OCI-LY1 (cell line): ENCODE results near the gene ALDH6A1.
A peak's percentile ranks its signal among the peaks of the same experiment; 100 is the strongest.

Experiments used
- H2AFZ ChIP-seq: fragments of 200-600 bp; sonication (generic), shearing (Covaris generic); 2 replicates; pipeline ENCODE4 v1.6.0; 2014; ENCODE audit warnings: antibody characterized with exemption, mild to moderate bottlenecking, low read length
- H3F3A ChIP-seq: fragments of 200-600 bp; sonication (generic), shearing (Covaris generic); 2 replicates; pipeline ENCODE4 v1.6.0; 2014; ENCODE audit warnings: mild to moderate bottlenecking, antibody characterized with exemption, low read length, moderate library complexity; ENCODE audit not compliant: insufficient read depth
- H3K27ac ChIP-seq: fragments of 200-600 bp; sonication (generic); 2 replicates; pipeline ENCODE4 v1.5.1; 2014; ENCODE audit warnings: low read length, mixed run types, mild to moderate bottlenecking, low read depth; ENCODE audit not compliant: poor library complexity, severe bottlenecking
- H3K27me3 ChIP-seq: fragments of 200-600 bp; sonication (generic); 2 replicates; pipeline ENCODE4 v1.6.0; 2014; ENCODE audit warnings: antibody characterized with exemption, mild to moderate bottlenecking, low read length, moderate library complexity; ENCODE audit not compliant: insufficient read depth
- H3K36me3 ChIP-seq: fragments of 200-600 bp; sonication (generic); 2 replicates; pipeline ENCODE4 v1.6.1; 2014; ENCODE audit warnings: mild to moderate bottlenecking, antibody characterized with exemption, low read length, moderate library complexity, mixed read lengths; ENCODE audit not compliant: insufficient read depth
- H3K4me1 ChIP-seq: fragments of 200-600 bp; sonication (generic); 2 replicates; pipeline ENCODE4 v1.5.1; 2014; ENCODE audit warnings: mild to moderate bottlenecking, low read length, moderate library complexity; ENCODE audit not compliant: insufficient read depth, severe bottlenecking
- H3K4me2 ChIP-seq: fragments of 200-600 bp; sonication (generic), shearing (Covaris generic); 2 replicates; pipeline ENCODE4 v1.6.1; 2014; ENCODE audit warnings: low read length
- H3K4me3 ChIP-seq: fragments of 200-600 bp; sonication (generic); 2 replicates; pipeline ENCODE4 v1.5.1; 2014; ENCODE audit warnings: low read length, low read depth, mild to moderate bottlenecking, mixed read lengths; ENCODE audit not compliant: poor library complexity, severe bottlenecking
- H3K79me2 ChIP-seq: fragments of 200-600 bp; shearing (Covaris generic); 2 replicates; pipeline ENCODE4 v1.6.1; 2016; ENCODE audit warnings: mixed run types, low read length, mixed read lengths; ENCODE audit not compliant: insufficient read depth
- H3K9ac ChIP-seq: fragments of 200-600 bp; sonication (generic), shearing (Covaris generic); 2 replicates; pipeline ENCODE4 v1.6.1; 2014; ENCODE audit warnings: mild to moderate bottlenecking, low read length, mixed read lengths
- H3K9me2 ChIP-seq: fragments of 200-600 bp; sonication (generic), shearing (Covaris generic); 2 replicates; pipeline ENCODE4 v1.6.1; 2014; ENCODE audit warnings: low read depth, mild to moderate bottlenecking, low read length, mixed read lengths
- H3K9me3 ChIP-seq: fragments of 200-600 bp; shearing (Covaris generic); 2 replicates; pipeline ENCODE4 v1.6.1; 2014; ENCODE audit warnings: low read length, mixed read lengths
- H4K20me1 ChIP-seq: fragments of 200-600 bp; sonication (generic), shearing (Covaris generic); 2 replicates; pipeline ENCODE4 v1.6.0; 2016; ENCODE audit warnings: mild to moderate bottlenecking, low read length; ENCODE audit not compliant: insufficient read depth
- EZH2 ChIP-seq: fragments of 200-600 bp; sonication (generic), shearing (Covaris generic); IDR thresholded peaks from 2 replicates; pipeline ENCODE4 v1.8.0; 2017; ENCODE audit warnings: borderline replicate concordance, mixed run types, mild to moderate bottlenecking, antibody characterized with exemption, low read length, moderate library complexity, mixed read lengths
- TF ChIP-seq, protein P1 (sequence below): fragments of 200-600 bp; sonication (generic), shearing (Covaris generic); IDR thresholded peaks from 2 replicates; pipeline ENCODE4 v1.5.1; 2017; ENCODE audit warnings: mild to moderate bottlenecking, antibody characterized with exemption, low read length, moderate library complexity, mixed read lengths

Gene ALDH6A1

DNA sequence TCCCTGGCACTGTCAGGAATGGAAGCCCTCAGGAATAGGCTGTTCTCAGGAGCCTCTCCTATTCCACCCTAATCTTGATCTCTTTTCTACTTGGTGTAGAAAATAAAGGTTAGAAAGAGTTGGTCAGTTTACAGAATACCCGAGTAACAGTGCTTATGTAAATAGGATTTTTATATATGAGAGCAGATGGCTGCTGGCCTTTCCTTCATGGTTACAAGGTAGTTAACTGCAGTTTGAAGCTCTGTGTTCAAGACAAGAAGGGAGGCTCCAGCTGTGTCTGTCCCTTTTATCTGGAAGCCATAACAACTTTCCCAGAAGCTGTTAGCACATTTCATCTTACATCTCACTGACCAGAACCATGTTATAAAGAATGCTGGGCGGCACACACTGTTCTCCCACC lies 42.0 kb downstream of the ALDH6A1 start:
- Histone ChIP-seq H2AFZ (no peak overlapping the region), H3K4me2 (no peak overlapping the region), H4K20me1 (no peaks in the 10 kb centered on the region), H3F3A (no peaks in the 10 kb centered on the region), H3K27ac (no peak overlapping the region), H3K27me3 (no peaks in the 10 kb centered on the region), H3K4me1 (no peaks in the 10 kb centered on the region), H3K36me3 (no peaks in the 10 kb centered on the region), H3K9me3 (no peaks in the 10 kb centered on the region), H3K4me3 (no peak overlapping the region), H3K79me2 (no peaks in the 10 kb centered on the region), H3K9ac (no peak overlapping the region), H3K9me2 (no peaks in the 10 kb centered on the region)
- TF ChIP-seq, protein P1, sequence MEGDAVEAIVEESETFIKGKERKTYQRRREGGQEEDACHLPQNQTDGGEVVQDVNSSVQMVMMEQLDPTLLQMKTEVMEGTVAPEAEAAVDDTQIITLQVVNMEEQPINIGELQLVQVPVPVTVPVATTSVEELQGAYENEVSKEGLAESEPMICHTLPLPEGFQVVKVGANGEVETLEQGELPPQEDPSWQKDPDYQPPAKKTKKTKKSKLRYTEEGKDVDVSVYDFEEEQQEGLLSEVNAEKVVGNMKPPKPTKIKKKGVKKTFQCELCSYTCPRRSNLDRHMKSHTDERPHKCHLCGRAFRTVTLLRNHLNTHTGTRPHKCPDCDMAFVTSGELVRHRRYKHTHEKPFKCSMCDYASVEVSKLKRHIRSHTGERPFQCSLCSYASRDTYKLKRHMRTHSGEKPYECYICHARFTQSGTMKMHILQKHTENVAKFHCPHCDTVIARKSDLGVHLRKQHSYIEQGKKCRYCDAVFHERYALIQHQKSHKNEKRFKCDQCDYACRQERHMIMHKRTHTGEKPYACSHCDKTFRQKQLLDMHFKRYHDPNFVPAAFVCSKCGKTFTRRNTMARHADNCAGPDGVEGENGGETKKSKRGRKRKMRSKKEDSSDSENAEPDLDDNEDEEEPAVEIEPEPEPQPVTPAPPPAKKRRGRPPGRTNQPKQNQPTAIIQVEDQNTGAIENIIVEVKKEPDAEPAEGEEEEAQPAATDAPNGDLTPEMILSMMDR = no peak
- no peak for TF ChIP-seq EZH2

DNA sequence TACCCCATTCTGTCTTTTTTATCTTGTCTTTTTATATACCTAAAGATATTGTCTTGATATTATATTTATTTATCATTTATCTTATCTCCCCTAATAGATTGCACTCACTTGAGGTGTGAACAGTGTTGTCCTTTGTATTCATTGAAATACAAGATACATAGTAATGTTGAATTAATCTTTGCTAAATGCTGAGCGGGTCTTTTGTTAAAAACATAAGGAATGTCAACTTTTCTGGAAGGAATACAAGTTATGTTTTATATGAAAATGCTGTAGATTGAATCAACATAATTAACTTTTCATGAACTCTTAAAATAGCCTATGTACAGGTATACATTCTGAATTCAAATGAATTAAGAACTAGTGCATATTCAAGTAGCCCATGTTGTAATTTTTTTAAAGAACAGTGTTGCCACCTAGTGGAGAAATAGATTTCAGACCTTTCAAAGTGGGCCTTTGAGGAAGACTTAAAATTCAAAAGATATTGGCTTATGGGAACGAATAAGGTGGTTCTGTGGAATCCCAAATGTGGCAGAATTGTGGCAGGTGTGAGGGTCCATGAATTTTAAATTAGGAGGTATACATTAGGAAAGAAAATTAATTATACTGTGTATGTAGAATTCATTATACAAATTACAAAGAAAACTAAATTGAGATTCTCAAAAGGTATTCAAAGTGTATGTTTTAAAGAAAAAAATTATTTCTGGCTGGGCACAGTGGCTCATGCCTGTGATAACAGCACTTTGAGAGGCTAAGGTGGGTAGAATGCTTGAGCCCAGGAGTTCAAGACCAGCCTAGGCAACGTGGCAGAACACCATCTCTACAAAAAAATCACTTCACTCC lies 46.0 kb downstream of the ALDH6A1 start:
- Histone ChIP-seq H3K27ac (no peak overlapping the region), H3K79me2 (no peaks in the 10 kb centered on the region), H3K4me1 (no peaks in the 10 kb centered on the region), H3K36me3 (no peaks in the 10 kb centered on the region), H3K9ac (no peak overlapping the region), H3K4me3 (no peak overlapping the region), H2AFZ (no peak overlapping the region), H3K4me2 (no peak overlapping the region), H3K9me3 (no peaks in the 10 kb centered on the region), H4K20me1 (no peaks in the 10 kb centered on the region), H3F3A (no peaks in the 10 kb centered on the region), H3K9me2 (no peaks in the 10 kb centered on the region), H3K27me3 (no peaks in the 10 kb centered on the region)
- TF ChIP-seq, protein P1 = peak; percentile 78
- no peak for TF ChIP-seq EZH2

DNA sequence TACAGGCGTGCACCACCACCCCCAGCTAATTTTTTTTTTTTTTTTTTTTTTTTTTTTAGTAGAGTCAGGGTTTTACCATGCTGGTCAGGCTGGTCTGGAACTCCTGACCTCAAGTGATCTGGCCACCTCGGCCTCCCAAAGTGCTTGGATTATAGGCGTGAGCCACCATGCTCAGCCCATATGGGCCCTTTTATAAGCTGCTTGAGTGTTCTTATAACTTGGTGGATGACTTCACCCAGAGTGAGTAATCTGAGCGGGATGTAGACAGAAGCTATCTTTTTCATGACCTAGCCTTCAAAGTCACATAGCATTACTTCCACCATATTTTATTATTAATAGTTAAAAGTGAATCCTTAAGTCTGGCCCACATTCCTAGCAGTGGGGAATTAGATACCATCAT lies 48.7 kb downstream of the ALDH6A1 start:
- TF ChIP-seq, protein P1 = no peak
- TF ChIP-seq EZH2 = no peak

More for the DNA sequence above, 48.7 kb downstream of the ALDH6A1 start:
- Histone ChIP-seq H3K27me3 (no peaks in the 10 kb centered on the region), H3K9me3 (no peaks in the 10 kb centered on the region), H3K4me2 (no peak overlapping the region), H3K4me1 (no peaks in the 10 kb centered on the region), H3K9ac (no peak overlapping the region), H3K4me3 (no peak overlapping the region), H3K27ac (no peak overlapping the region), H2AFZ (no peak overlapping the region), H3K36me3 (no peaks in the 10 kb centered on the region), H3K79me2 (no peaks in the 10 kb centered on the region), H4K20me1 (no peaks in the 10 kb centered on the region), H3F3A (no peaks in the 10 kb centered on the region), H3K9me2 (no peaks in the 10 kb centered on the region)
